BLaER1 (cell line): ENCODE measurements around the gene MAS1.
"Not testable (repeated sequence)": the region's sequence is repeated elsewhere in the genome, so short reads cannot be mapped to it uniquely, and the experiment has no call there.

Source experiments
- H3K27ac ChIP-seq: shearing (Covaris generic); formaldehyde crosslinking; 2 replicates; pipeline ENCODE4 v1.8.1; 2022
- H3K27me3 ChIP-seq: shearing (Covaris generic); formaldehyde crosslinking; 2 replicates; pipeline ENCODE4 v1.8.1; 2022
- H3K36me3 ChIP-seq: shearing (Covaris generic); formaldehyde crosslinking; 2 replicates; pipeline ENCODE4 v1.8.1; 2022
- H3K4me1 ChIP-seq: shearing (Covaris generic); formaldehyde crosslinking; 2 replicates; pipeline ENCODE4 v1.8.1; 2022
- H3K4me2 ChIP-seq: shearing (Covaris generic); formaldehyde crosslinking; 2 replicates; pipeline ENCODE4 v1.8.1; 2022
- H3K4me3 ChIP-seq: shearing (Covaris generic); formaldehyde crosslinking; 2 replicates; pipeline ENCODE4 v1.8.1; 2022
- H3K9ac ChIP-seq: shearing (Covaris generic); formaldehyde crosslinking; 2 replicates; pipeline ENCODE4 v1.8.1; 2022
- H3K9me3 ChIP-seq: shearing (Covaris generic); formaldehyde crosslinking; 2 replicates; pipeline ENCODE4 v1.8.1; 2022
- H4K20me1 ChIP-seq: shearing (Covaris generic); formaldehyde crosslinking; 2 replicates; pipeline ENCODE4 v1.8.1; 2022
- Cebpa-rat ChIP-seq: shearing (Covaris generic); IDR thresholded peaks from 2 replicates; pipeline ENCODE4 v1.8.1; 2022

Gene MAS1

DNA sequence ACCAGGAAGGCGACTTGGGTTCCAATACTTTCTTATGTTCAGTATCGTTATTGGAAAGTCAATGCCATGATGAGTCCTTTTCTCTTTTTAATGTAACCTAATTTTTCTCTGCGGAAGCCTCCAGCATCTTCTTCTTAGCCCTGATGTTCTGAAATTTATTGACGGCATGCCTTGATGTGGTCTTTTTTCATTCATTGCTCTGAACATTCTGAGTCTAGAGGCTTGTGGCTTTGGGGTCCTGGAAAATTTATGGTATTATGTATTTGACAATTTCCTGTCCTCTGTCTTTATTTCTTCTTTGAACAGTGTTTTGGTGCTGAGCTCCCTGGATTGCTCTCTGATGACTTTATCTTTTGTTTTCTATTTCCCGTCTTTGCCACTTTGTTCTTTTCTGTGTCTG is 28.7 kb upstream of the MAS1 start:
- peaks cover 4% of the 10 kb centered on the region; the same call in 1 of the 2 replicates for H3K9me3 ChIP-seq
- no peak overlapping the region for H3K27ac ChIP-seq
- no peaks in the 10 kb centered on the region for H3K27me3 ChIP-seq
- H3K4me3 ChIP-seq, result no peak overlapping the region
- no peaks in the 10 kb centered on the region for H3K36me3 ChIP-seq
- no peak for TF ChIP-seq Cebpa-rat
- no peaks in the 10 kb centered on the region; the same call in 1 of the 2 replicates for H4K20me1 ChIP-seq
- H3K4me2 ChIP-seq, result peak overlapping the region; percentile 67
- peaks cover 19% of the 10 kb centered on the region for H3K4me1 ChIP-seq
- H3K9ac ChIP-seq, result peak overlapping the region; percentile 7; the same call in 1 of the 2 replicates

DNA sequence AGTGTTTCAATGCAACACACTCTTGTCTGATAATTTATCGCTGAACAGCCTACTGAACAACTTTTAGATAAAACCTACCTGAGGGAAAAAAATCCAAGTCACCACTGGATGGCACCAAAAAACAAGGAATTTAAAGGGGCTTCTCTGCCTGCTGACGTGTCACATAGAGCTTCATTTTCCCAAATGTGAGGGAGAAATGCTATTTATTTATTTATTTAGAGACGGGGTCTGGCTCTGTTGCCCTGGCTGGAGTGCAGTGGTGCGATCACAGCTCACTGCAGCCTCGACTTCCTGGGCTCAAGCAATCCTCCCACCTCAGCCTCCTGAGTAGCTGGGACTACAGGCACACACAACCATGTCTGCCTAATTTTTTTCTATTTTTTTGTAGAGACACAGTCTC is 27.4 kb upstream of the MAS1 start:
- not testable (repeated sequence) for H3K27ac ChIP-seq, H3K9ac ChIP-seq, H3K27me3 ChIP-seq, H3K4me2 ChIP-seq, H3K36me3 ChIP-seq, H4K20me1 ChIP-seq, H3K9me3 ChIP-seq, H3K4me3 ChIP-seq
- peaks cover 19% of the 10 kb centered on the region for H3K4me1 ChIP-seq

DNA sequence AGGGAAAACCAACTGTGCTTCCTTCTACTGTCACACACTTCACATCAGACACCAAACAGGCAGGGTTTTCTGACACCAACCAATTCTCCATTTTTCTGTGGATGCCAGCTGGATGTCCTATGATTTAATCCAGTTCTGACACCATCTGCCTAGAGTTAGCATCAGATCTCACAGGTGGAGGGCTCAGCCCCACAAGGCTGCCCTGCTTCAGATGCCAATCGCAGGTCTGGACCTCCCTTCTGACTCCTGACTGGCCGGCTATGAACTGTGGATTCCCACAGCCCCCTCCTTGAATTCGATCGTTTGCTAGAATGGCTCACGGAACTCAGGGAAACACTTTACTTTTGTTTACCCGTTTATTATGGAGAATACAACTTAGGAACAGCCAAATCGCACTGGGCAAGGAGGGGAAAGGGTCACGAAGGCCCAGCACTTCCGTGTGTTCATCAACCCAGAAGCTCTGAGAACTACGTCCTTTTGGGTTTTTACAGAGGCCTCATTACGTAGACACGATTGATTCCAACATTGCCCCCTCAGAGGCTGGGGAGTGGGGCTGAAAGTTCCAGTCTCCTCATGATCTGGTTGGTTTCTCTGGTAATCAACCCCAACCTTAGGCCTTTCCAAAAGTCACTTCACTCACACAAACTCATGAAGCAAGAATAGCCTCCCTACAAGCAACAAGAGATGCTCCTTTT is 25.4 kb upstream of the MAS1 start:
- H3K4me2 ChIP-seq, result no peak overlapping the region
- no peak overlapping the region for H3K4me3 ChIP-seq
- peaks cover 4% of the 10 kb centered on the region; the same call in 1 of the 2 replicates for H3K9me3 ChIP-seq
- no peak overlapping the region for H3K27ac ChIP-seq
- H4K20me1 ChIP-seq, result no peaks in the 10 kb centered on the region; the same call in 1 of the 2 replicates
- H3K4me1 ChIP-seq, result peaks cover 19% of the 10 kb centered on the region
- H3K27me3 ChIP-seq, result no peaks in the 10 kb centered on the region
- H3K36me3 ChIP-seq, result no peaks in the 10 kb centered on the region
- no peak overlapping the region for H3K9ac ChIP-seq
- TF ChIP-seq Cebpa-rat, result no peak

DNA sequence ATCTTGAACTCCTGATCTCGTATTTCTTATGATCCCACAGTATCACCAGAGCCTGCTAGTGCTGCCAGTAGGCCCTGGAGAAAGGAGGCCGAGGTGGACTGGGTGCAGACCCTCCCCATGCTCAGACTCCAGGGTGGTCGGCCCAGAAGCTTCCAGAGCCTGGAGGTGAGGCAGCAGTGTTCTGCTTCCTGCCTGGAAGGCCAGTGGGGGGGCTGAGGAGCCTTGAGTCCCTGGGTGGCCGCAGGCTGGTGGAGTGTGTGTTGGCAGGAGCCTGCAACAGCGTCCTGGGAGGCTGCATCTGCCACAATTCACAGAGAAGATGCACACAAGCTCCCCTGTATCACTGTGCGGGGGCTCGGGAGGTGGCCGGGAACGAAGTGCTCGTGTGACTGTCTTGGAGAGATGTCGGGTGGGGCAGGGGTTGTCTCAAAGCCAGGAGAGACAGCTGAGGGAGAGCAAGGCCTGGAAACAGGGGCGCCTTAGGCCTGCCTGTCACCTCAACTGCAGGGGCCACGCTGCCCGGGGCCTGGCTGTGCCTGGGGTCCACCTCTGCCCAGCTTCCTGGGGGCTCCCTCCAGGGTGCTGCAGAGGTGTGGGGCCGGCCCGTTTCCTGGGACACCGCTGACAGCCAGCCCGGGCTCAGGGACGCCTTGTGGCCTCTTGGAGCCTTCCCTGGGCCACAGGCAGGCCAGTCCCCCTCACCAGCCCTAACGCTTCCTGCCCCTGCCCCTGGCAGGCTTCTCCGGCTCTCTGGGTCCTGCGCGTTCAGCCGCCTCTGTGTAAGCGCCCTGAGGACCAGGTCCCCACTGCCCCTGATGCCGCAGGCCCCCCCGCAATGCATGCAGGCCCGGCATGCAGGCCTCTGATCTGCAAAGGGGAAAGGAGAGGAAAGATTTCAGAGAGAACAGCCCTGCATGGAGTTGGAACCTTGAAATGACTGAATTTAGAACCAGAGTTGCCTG is 24.2 kb upstream of the MAS1 start:
- Histone ChIP-seq H3K4me1 (peaks cover 15% of the 10 kb centered on the region), H3K9ac (no peak overlapping the region), H4K20me1 (no peaks in the 10 kb centered on the region; the same call in 1 of the 2 replicates), H3K27me3 (no peaks in the 10 kb centered on the region), H3K4me3 (no peak overlapping the region), H3K27ac (no peak overlapping the region), H3K9me3 (peaks cover 4% of the 10 kb centered on the region; the same call in 1 of the 2 replicates), H3K4me2 (no peak overlapping the region), H3K36me3 (no peaks in the 10 kb centered on the region)
- no peak for TF ChIP-seq Cebpa-rat

DNA sequence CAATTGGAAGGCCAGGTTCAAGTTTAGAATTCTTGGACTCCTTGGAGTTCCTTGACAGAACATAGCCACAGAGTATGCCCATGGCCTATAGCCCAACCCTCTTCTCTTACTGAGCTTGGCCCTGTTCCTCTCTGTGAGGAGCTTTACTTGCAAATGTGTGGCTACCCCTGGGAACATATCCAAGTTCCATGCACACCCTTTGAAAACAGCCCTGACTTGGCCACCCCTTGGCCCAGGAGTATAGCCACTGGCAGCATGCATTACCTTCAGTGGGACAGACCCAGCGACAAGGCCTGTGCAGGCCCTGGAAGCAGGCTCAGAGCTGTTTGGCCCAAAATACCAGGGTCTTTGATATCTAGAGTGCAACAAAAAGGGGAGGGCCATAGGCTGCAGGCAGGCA is 19.5 kb upstream of the MAS1 start:
- no peak overlapping the region for H3K4me2 ChIP-seq
- no peak for TF ChIP-seq Cebpa-rat
- no peaks in the 10 kb centered on the region for H3K36me3 ChIP-seq
- no peaks in the 10 kb centered on the region for H3K27me3 ChIP-seq
- H3K9me3 ChIP-seq, result peaks cover 4% of the 10 kb centered on the region; the same call in 1 of the 2 replicates
- no peaks in the 10 kb centered on the region for H4K20me1 ChIP-seq
- no peak overlapping the region for H3K4me3 ChIP-seq
- peaks cover 19% of the 10 kb centered on the region for H3K4me1 ChIP-seq
- no peak overlapping the region for H3K27ac ChIP-seq
- no peak overlapping the region for H3K9ac ChIP-seq

DNA sequence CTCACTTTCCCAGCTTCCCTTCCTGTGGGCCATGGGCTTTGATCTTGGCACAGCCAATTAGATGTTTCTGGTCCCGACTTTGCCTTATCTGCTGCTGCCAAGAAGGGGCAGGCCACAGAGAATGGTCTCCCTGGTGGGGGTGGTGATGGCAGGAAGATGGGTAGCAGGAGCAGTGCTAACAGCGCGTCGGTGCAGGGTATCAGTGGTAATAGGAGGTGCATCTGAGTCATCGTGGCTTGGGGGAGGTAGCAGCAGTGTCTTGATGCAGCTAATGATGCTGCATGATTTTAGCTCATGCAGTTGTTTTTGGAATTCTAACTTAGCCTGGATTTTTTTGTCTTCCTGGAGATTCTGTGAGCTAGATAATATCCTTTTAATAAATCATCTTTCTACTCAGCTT is 18.9 kb upstream of the MAS1 start:
- no peak overlapping the region for H3K27ac ChIP-seq
- TF ChIP-seq Cebpa-rat, result no peak
- H3K4me3 ChIP-seq, result no peak overlapping the region
- no peaks in the 10 kb centered on the region for H3K27me3 ChIP-seq
- H3K4me1 ChIP-seq, result peaks cover 23% of the 10 kb centered on the region
- H4K20me1 ChIP-seq, result no peaks in the 10 kb centered on the region
- H3K9ac ChIP-seq, result no peak overlapping the region
- no peak overlapping the region for H3K4me2 ChIP-seq
- H3K36me3 ChIP-seq, result no peaks in the 10 kb centered on the region
- peaks cover 4% of the 10 kb centered on the region; the same call in 1 of the 2 replicates for H3K9me3 ChIP-seq

DNA sequence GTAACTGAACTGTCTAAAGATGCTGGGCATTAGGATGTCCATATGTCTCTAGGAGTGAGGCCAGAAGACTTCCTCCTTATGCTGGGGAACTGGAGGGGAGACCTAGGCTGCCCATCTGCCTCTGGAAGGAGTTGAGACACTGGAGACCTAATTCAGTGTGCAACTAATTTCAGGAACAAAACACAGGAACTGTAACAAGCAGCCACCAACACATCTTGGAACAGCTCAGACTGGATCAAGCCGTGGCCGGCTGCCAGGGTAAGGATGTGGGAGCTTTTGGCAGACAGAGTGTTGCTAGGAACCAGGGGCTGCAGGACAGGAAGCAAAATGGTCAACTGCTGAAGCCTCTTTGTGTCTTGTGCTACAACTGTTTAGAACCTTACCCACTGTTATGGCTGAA is 16.4 kb upstream of the MAS1 start:
- no peak overlapping the region for H3K27ac ChIP-seq
- TF ChIP-seq Cebpa-rat, result no peak
- no peaks in the 10 kb centered on the region for H3K36me3 ChIP-seq
- H3K27me3 ChIP-seq, result no peaks in the 10 kb centered on the region
- no peaks in the 10 kb centered on the region for H3K9me3 ChIP-seq
- peak overlapping the region; percentile 68 for H3K4me2 ChIP-seq
- no peaks in the 10 kb centered on the region for H4K20me1 ChIP-seq
- no peak overlapping the region for H3K9ac ChIP-seq
- H3K4me1 ChIP-seq, result peaks cover 23% of the 10 kb centered on the region
- no peak overlapping the region for H3K4me3 ChIP-seq

DNA sequence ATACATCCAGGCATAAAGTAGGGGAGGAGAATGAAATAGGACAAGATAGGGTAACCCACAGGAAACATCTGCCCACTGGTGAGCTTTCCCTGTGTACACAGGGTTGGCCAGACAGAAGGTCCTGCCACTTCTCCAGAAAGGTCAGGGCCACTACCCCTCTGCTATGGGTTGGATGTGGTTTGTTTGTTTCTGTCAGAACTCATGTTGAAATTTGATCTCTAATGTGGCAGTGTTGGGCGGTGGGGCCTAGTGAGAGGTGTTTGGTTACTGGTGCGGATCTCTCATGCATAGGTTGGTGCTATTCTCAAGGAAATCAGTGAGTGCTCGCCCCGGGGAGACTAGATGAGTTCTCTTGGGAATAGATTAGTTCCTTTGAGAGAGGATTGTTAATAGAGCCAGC is 15.6 kb upstream of the MAS1 start:
- no peak for TF ChIP-seq Cebpa-rat
- Histone ChIP-seq H3K27me3 (no peaks in the 10 kb centered on the region), H4K20me1 (no peaks in the 10 kb centered on the region), H3K27ac (no peak overlapping the region), H3K9me3 (no peaks in the 10 kb centered on the region), H3K4me1 (peaks cover 23% of the 10 kb centered on the region), H3K36me3 (no peaks in the 10 kb centered on the region), H3K9ac (no peak overlapping the region), H3K4me2 (peak overlapping the region; percentile 68), H3K4me3 (no peak overlapping the region)

DNA sequence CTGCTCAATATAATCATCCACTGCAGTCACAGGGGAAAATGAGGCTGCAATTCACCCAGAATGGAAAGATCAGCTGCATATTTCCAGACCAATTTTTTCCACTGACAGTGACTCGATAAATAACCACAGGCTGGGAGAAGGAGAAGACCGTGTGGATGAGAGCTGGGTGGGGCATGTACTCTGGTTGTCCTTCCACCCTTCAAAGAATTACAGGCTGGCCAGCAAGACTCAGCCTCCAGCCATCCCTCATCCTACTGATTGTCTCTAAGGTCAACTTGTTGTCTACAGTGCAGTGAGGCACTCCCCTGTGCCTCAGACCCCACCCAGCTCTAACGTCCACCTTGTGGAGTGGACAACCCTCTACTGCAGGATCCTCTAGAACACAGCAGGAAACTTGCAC is 14.5 kb upstream of the MAS1 start:
- Histone ChIP-seq H3K27me3 (no peaks in the 10 kb centered on the region), H3K4me3 (no peak overlapping the region), H4K20me1 (no peaks in the 10 kb centered on the region), H3K4me2 (peak overlapping the region; percentile 68), H3K9ac (no peak overlapping the region), H3K36me3 (no peaks in the 10 kb centered on the region), H3K4me1 (peaks cover 23% of the 10 kb centered on the region), H3K9me3 (no peaks in the 10 kb centered on the region), H3K27ac (no peak overlapping the region)
- TF ChIP-seq Cebpa-rat, result no peak

DNA sequence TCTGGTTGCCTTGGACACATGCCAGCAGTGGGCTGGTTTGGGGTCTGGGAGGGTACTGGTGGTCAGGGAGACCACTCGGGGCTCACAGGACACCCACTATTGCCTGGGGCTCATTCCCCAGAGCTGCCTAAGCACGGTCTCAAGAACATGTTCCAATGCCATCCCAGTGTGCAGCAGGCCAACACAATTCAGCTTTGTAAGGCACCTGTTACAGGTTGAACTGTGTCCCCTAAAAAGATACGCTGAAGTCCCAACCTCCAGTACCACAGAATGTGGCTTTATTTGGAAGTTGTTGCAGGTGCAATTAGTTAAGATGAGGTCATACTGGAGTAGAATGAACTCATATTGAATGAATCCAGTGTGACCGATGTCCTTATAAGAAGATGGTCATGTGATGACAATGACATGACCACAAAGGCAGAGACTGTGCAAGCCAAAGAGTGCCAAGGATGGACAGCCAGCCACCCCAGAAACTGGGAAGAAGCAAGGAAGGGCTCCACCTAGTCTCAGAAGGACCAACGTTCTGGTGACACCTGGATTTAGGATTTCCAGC is 13.5 kb upstream of the MAS1 start:
- Histone ChIP-seq H4K20me1 (no peaks in the 10 kb centered on the region), H3K27me3 (no peaks in the 10 kb centered on the region), H3K9ac (no peak overlapping the region), H3K4me3 (no peak overlapping the region), H3K4me1 (peaks cover 23% of the 10 kb centered on the region), H3K36me3 (no peaks in the 10 kb centered on the region), H3K9me3 (no peaks in the 10 kb centered on the region), H3K4me2 (no peak overlapping the region), H3K27ac (no peak overlapping the region)
- TF ChIP-seq Cebpa-rat, result no peak
